GM10847 (cell line): Measurements from ENCODE around the gene SRSF12.

Source experiments
- POLR2A ChIP-seq: IDR thresholded peaks from 2 replicates; pipeline ENCODE4 v1.6.1; 2011; ENCODE audit not compliant: insufficient read length; ENCODE audit errors: extremely low read depth

The SRSF12 gene

DNA sequence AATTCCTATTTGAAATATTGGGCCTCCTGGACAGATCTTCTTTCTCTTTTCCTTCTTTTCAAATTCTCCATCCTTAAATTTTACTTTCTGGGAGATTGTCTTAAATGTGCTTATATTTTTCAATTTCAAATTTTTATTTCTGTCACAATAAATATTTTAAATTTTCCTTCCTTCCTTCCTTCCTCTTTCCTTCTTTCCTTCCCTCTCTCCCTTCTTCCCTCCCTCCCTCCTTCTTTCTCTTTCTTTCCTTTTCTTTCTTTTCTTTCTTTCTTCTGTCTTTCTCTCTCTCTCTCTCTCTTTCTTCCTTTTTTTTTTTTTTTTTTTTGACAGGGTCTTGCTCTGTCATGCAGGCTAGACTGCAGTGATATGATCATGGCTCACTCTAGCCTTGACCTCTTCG is 54.0 kb downstream of the SRSF12 start:
- TF ChIP-seq POLR2A = no peak

GRCh38 chr6:89059227-89059626 is 58.6 kb downstream of the SRSF12 start:
- TF ChIP-seq POLR2A = no peak

- TF ChIP-seq POLR2A = no peak
These were observed 59.2 kb downstream of the SRSF12 start for GRCh38 chr6:89058627-89059026.

GRCh38 chr6:89057759-89058158 is 60.1 kb downstream of the SRSF12 start:
- no peak for TF ChIP-seq POLR2A

- TF ChIP-seq POLR2A = no peak
These were observed 63.7 kb downstream of the SRSF12 start for GRCh38 chr6:89054208-89054607.

DNA sequence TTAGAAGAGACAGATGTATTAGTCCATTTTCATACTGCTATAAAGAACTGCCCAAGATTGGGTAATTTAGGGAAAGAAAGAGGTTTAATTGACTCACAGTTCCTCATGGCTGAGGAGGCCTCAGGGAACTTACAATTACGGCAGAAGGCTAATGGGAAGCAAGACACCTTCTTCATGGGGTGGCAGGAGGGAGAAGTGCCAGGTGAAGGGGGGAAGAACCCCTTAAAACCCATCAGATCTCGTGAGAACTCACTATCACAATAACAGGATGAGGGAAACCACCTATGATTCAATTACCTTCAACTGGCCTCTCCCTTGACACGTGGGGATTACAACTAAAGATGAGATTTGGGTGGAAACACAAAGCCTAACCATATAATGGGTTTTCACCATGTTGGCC is 66.2 kb downstream of the SRSF12 start:
- TF ChIP-seq POLR2A = no peak

DNA sequence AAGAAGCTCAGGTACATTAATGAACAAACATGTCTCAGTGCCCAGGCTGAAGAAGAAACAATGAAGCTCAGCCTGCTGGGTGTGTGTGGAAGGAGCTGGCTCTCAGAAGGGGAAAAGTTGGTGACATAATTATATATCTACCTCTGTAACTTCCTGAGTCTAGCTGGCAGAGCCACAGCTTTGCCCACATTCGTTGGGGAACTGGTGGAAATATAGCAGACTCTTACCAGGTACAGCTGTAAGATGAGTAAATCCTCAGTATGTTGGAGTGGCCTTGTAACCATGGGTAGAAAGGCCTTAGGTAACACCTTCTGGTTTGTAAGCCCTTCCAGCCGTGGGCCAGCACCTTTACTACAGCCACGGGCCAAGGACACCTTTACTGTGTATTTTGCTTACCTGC is 67.2 kb downstream of the SRSF12 start:
- TF ChIP-seq POLR2A = no peak

- no peak for TF ChIP-seq POLR2A
These were observed 67.7 kb downstream of the SRSF12 start for GRCh38 chr6:89050155-89050554.

DNA sequence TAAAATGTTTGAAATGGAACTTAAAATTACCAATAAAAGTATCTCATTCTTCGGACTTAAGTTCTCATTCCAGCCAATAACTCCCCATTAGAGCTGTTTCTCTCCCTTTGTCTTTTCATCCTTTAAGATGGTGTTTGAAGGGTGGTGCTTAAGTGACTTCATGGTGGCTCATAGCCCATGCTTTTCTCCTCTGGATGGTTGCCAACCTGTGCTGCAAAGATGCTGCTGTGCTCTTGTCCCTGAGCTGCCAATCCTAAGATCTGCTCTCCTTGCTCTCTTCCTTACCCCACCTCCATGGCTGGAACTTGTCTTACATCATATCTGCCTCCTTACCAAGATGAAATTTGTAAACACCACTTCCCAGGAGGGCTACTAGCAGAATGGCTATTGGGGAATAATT is 68.9 kb downstream of the SRSF12 start:
- TF ChIP-seq POLR2A = no peak

DNA sequence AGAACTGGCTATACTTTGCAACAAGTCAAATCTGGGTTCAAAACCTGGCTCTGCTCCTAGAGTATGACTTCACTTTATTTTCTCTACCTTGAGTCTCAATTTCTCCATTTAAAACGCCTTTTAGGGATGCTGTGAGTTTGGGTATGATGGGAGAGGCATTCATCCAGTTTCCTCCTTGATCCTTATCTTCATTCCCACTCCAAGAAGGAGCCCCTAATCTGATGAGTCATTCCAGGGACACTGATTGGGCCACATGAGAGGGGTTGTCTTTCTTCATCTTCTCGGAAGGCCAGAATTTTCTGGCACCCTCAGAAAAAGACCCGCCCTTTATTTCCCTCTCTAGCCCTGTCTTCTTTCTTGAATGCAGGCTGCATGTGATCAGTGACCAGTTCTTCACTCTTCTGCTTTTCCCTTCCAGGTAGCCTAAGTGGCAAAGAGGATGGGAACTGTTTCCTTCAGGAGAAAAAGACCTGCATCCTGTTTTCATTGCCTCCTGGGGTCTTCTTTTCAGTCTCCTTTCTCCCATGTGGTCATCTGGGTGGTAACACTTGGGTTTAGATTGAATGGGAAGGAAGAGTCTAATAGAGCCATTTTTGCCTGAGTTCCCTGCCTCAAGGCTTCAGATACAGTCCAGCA is 69.5 kb downstream of the SRSF12 start:
- TF ChIP-seq POLR2A = no peak

DNA sequence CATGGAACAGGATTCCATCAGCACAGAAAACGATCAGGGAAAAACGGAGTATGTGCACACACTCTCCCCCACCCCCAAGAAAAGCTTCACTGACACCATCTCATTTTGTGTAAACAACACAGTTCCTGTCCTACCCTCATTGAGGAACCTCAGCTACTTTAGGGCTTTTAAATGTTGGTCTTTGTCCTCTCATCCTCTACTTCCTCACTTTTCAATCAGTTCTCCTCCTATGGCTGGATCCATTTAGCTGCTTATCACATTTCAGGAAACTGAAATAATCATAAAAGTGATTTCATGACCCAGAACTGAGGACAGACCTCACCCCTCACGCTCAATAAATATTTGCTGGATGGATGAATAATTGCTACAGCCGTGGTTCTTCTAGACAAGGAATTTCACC is 70.4 kb downstream of the SRSF12 start:
- no peak for TF ChIP-seq POLR2A
